Measurements from ENCODE around the gene STARD3.
A peak's percentile ranks its signal among the peaks of the same experiment; 100 is the strongest.

STARD3 gene

GRCh38 chr17:39663688-39664580 is 27.0 kb downstream of the STARD3 start:
- ChIA-PET POLR2A (interaction anchor here (1.0 to 1.3 kb wide), 2 partner anchors 9 to 464 kb away, joined by 3 read pairs; partner anchors contain the start of gene RPL19), CTCF (interaction anchor here (0.8 to 2.0 kb wide), 3 partner anchors 9 to 42 kb away, joined by 3 to 9 read pairs (median 3); no protein-coding TSS in a partner anchor)
- peak; percentile 42 for DNase-seq (ENCODE audit: extremely low spot score)
- no peak for TF ChIP-seq L3MBTL2 (conservative IDR thresholded peaks at IDR 0.05)
- no peak for TF ChIP-seq CTBP1 (IDR thresholded peaks at IDR 0.05; ENCODE audit: borderline replicate concordance)
- TF ChIP-seq ELF4 (IDR thresholded peaks at IDR 0.05), result no peak
- TF ChIP-seq ARNT (IDR thresholded peaks at IDR 0.05), result no peak
- TF ChIP-seq FOXA1 (IDR thresholded peaks at IDR 0.05), result no peak
- TF ChIP-seq ZNF384 (IDR thresholded peaks at IDR 0.05), result no peak
- TF ChIP-seq PKNOX1 (IDR thresholded peaks at IDR 0.05), result no peak
- no peak for TF ChIP-seq FOXK2 (IDR thresholded peaks at IDR 0.05)
- no peak for TF ChIP-seq LEF1 (IDR thresholded peaks at IDR 0.05; ENCODE audit: borderline replicate concordance)
- TF ChIP-seq BHLHE40 (IDR thresholded peaks at IDR 0.05; ENCODE audit: borderline replicate concordance), result no peak
- TF ChIP-seq NFRKB (IDR thresholded peaks at IDR 0.05), result no peak
- TF ChIP-seq SP1 (IDR thresholded peaks at IDR 0.05), result no peak
- TF ChIP-seq FOXM1 (IDR thresholded peaks at IDR 0.05; ENCODE audit: borderline replicate concordance), result no peak
- no peak for TF ChIP-seq HDGF (IDR thresholded peaks at IDR 0.05; ENCODE audit: borderline replicate concordance)
- no peak for TF ChIP-seq SUZ12 (IDR thresholded peaks at IDR 0.05)
- no peak for TF ChIP-seq TARDBP (IDR thresholded peaks at IDR 0.05)

- ChIA-PET CTCF (interaction anchor here (0.8 to 2.7 kb wide), 5 partner anchors 11 to 43 kb away, joined by 3 to 21 read pairs (median 9); no protein-coding TSS in a partner anchor), POLR2A (interaction anchor here (1.0 to 2.7 kb wide), 2 partner anchors 23 to 465 kb away, joined by 3 to 11 read pairs; partner anchors contain the start of genes PGAP3 and RPL19)
- TF ChIP-seq CTBP1 (IDR thresholded peaks at IDR 0.05; ENCODE audit: borderline replicate concordance) (no peak), ARNT (IDR thresholded peaks at IDR 0.05) (no peak), L3MBTL2 (conservative IDR thresholded peaks at IDR 0.05) (no peak), SP1 (IDR thresholded peaks at IDR 0.05) (no peak), PKNOX1 (IDR thresholded peaks at IDR 0.05) (no peak), BHLHE40 (IDR thresholded peaks at IDR 0.05; ENCODE audit: borderline replicate concordance) (no peak), ELF4 (IDR thresholded peaks at IDR 0.05) (no peak), TARDBP (IDR thresholded peaks at IDR 0.05) (no peak), LEF1 (IDR thresholded peaks at IDR 0.05; ENCODE audit: borderline replicate concordance) (no peak), ZNF384 (IDR thresholded peaks at IDR 0.05) (no peak)
- no peak for DNase-seq (ENCODE audit: extremely low spot score)
These were observed 27.9 kb downstream of the STARD3 start, which contains the start of gene TCAP for GRCh38 chr17:39664581-39665561. TCAP (plus strand) TSS chr17:39665349; CDS start chr17:39665360, 11 bp downstream.

GRCh38 chr17:39665642-39666224 is 28.8 kb downstream of the STARD3 start:
- no peak for DNase-seq (ENCODE audit: extremely low spot score)
- POLR2A ChIA-PET, result interaction anchor here (1.5 to 2.7 kb wide), 2 partner anchors 22 to 34 kb away, joined by 9 to 11 read pairs; partner anchors contain the start of genes ERBB2 and PGAP3
- CTCF ChIA-PET, result interaction anchor here (0.8 to 2.7 kb wide), 5 partner anchors 12 to 44 kb away, joined by 3 to 21 read pairs (median 5); no protein-coding TSS in a partner anchor
- TF ChIP-seq HDGF (IDR thresholded peaks at IDR 0.05; ENCODE audit: borderline replicate concordance), result no peak
- no peak for TF ChIP-seq ELF4 (IDR thresholded peaks at IDR 0.05)
- no peak for TF ChIP-seq NFRKB (IDR thresholded peaks at IDR 0.05)
- TF ChIP-seq FOXM1 (IDR thresholded peaks at IDR 0.05; ENCODE audit: borderline replicate concordance), result no peak
- no peak for TF ChIP-seq L3MBTL2 (conservative IDR thresholded peaks at IDR 0.05)
- TF ChIP-seq SP1 (IDR thresholded peaks at IDR 0.05), result no peak
- TF ChIP-seq SUZ12 (IDR thresholded peaks at IDR 0.05), result no peak
- no peak for TF ChIP-seq ARNT (IDR thresholded peaks at IDR 0.05)
- no peak for TF ChIP-seq LEF1 (IDR thresholded peaks at IDR 0.05; ENCODE audit: borderline replicate concordance)
- no peak for TF ChIP-seq FOXA1 (IDR thresholded peaks at IDR 0.05)
- TF ChIP-seq ZNF384 (IDR thresholded peaks at IDR 0.05), result no peak
- TF ChIP-seq CTBP1 (IDR thresholded peaks at IDR 0.05; ENCODE audit: borderline replicate concordance), result no peak
- no peak for TF ChIP-seq TARDBP (IDR thresholded peaks at IDR 0.05)
- no peak for TF ChIP-seq BHLHE40 (IDR thresholded peaks at IDR 0.05; ENCODE audit: borderline replicate concordance)
- TF ChIP-seq PKNOX1 (IDR thresholded peaks at IDR 0.05), result no peak
- no peak for TF ChIP-seq FOXK2 (IDR thresholded peaks at IDR 0.05)

GRCh38 chr17:39666231-39666600 is 29.3 kb downstream of the STARD3 start:
- DNase-seq (ENCODE audit: extremely low spot score), result no peak
- POLR2A ChIA-PET, result interaction anchor here (1.1 to 2.7 kb wide), 3 partner anchors 18 to 34 kb away, joined by 3 to 11 read pairs (median 9); partner anchors contain the start of genes ERBB2 and PGAP3
- TF ChIP-seq PKNOX1 (IDR thresholded peaks at IDR 0.05), result no peak
- TF ChIP-seq BHLHE40 (IDR thresholded peaks at IDR 0.05; ENCODE audit: borderline replicate concordance), result no peak
- TF ChIP-seq ARNT (IDR thresholded peaks at IDR 0.05), result no peak
- no peak for TF ChIP-seq CTBP1 (IDR thresholded peaks at IDR 0.05; ENCODE audit: borderline replicate concordance)
- no peak for TF ChIP-seq ELF4 (IDR thresholded peaks at IDR 0.05)
- TF ChIP-seq TARDBP (IDR thresholded peaks at IDR 0.05), result no peak
- TF ChIP-seq HDGF (IDR thresholded peaks at IDR 0.05; ENCODE audit: borderline replicate concordance), result no peak
- TF ChIP-seq SP1 (IDR thresholded peaks at IDR 0.05), result no peak
- no peak for TF ChIP-seq FOXM1 (IDR thresholded peaks at IDR 0.05; ENCODE audit: borderline replicate concordance)
- TF ChIP-seq L3MBTL2 (conservative IDR thresholded peaks at IDR 0.05), result no peak
- TF ChIP-seq ZNF384 (IDR thresholded peaks at IDR 0.05), result no peak
- TF ChIP-seq SUZ12 (IDR thresholded peaks at IDR 0.05), result no peak
- TF ChIP-seq FOXA1 (IDR thresholded peaks at IDR 0.05), result no peak
- TF ChIP-seq NFRKB (IDR thresholded peaks at IDR 0.05), result no peak
- no peak for TF ChIP-seq FOXK2 (IDR thresholded peaks at IDR 0.05)
- TF ChIP-seq LEF1 (IDR thresholded peaks at IDR 0.05; ENCODE audit: borderline replicate concordance), result no peak
- CTCF ChIA-PET, result interaction anchor here (0.6 to 2.7 kb wide), 5 partner anchors 13 to 203 kb away, joined by 3 to 21 read pairs (median 5); no protein-coding TSS in a partner anchor

Data from HEK293T (cell line).